ENCODE measurements around the gene F13B.

- TF ChIP-seq CTCF (IDR thresholded peaks at IDR 0.05) (no peak), ZFX (IDR thresholded peaks at IDR 0.05; ENCODE audit: borderline replicate concordance) (no peak)
Observed at GRCh38 chr1:196993916-196994315, 73.1 kb downstream of the F13B start.

Data from 22Rv1 (cell line).